ENCODE measurements around the gene STK10.

STK10 gene

DNA sequence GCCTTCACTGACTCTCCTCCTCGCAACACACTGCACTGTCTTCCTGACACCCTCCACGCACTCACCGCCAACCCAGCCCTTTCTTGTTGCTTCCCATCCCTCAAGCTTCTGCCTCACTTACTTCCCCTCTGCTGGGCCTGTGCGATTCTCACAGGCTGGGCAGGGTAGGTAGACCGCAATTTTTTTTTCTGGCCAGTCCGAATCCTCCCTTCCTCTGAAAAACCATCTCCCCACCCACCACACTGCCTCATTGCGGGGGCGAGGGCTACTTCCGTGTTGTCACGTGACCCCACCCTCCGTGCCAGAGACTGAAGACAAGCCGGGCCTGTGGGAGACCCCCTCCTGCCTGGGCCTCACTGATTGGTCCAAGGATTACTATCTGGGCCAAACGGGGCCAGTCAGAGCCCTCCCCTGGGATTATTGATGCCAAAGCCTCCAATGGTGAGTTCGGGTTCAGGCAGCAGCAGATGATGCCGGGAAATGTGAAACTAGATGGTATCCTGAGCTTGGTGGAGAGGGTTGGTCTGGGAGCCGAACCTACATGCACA lies 73.1 kb downstream of the STK10 start:
- TF ChIP-seq TCF4 (CRISPR knock-in tag; IDR thresholded peaks at IDR 0.05; ENCODE audit: borderline replicate concordance) (no peak), ZFP30 (CRISPR knock-in tag; IDR thresholded peaks at IDR 0.05) (no peak), ZC3H10 (CRISPR knock-in tag; IDR thresholded peaks at IDR 0.05) (no peak), RARB (CRISPR knock-in tag; IDR thresholded peaks at IDR 0.05) (no peak), ZNF70 (CRISPR knock-in tag; IDR thresholded peaks at IDR 0.05) (no peak), TOX (CRISPR knock-in tag; IDR thresholded peaks at IDR 0.05; ENCODE audit: borderline replicate concordance) (no peak), PPARA (CRISPR knock-in tag; IDR thresholded peaks at IDR 0.05; ENCODE audit: borderline replicate concordance) (no peak), BACH2 (CRISPR knock-in tag; IDR thresholded peaks at IDR 0.05; ENCODE audit: borderline replicate concordance) (no peak), GLIS3 (CRISPR knock-in tag; IDR thresholded peaks at IDR 0.05) (no peak), ZNF8 (CRISPR knock-in tag; IDR thresholded peaks at IDR 0.05) (no peak), ARNTL (CRISPR knock-in tag; IDR thresholded peaks at IDR 0.05; ENCODE audit: borderline replicate concordance, low read depth) (no peak), ESRRG (CRISPR knock-in tag; IDR thresholded peaks at IDR 0.05) (no peak), ZFP3 (CRISPR knock-in tag; IDR thresholded peaks at IDR 0.05) (no peak), OSR1 (CRISPR knock-in tag; IDR thresholded peaks at IDR 0.05) (no peak), SNAI2 (CRISPR knock-in tag; IDR thresholded peaks at IDR 0.05) (no peak), PATZ1 (CRISPR knock-in tag; IDR thresholded peaks at IDR 0.05; ENCODE audit: borderline replicate concordance) (no peak), ZNF565 (CRISPR knock-in tag; conservative IDR thresholded peaks at IDR 0.05; ENCODE audit: low read depth) (no peak), ISL1 (CRISPR knock-in tag; IDR thresholded peaks at IDR 0.05) (no peak)
- TF ChIP-seq, protein P1, sequence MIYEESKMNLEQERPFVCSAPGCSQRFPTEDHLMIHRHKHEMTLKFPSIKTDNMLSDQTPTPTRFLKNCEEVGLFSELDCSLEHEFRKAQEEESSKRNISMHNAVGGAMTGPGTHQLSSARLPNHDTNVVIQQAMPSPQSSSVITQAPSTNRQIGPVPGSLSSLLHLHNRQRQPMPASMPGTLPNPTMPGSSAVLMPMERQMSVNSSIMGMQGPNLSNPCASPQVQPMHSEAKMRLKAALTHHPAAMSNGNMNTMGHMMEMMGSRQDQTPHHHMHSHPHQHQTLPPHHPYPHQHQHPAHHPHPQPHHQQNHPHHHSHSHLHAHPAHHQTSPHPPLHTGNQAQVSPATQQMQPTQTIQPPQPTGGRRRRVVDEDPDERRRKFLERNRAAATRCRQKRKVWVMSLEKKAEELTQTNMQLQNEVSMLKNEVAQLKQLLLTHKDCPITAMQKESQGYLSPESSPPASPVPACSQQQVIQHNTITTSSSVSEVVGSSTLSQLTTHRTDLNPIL (CRISPR knock-in tag; IDR thresholded peaks at IDR 0.05; ENCODE audit: low read depth): no peak
- TF ChIP-seq, protein P2, sequence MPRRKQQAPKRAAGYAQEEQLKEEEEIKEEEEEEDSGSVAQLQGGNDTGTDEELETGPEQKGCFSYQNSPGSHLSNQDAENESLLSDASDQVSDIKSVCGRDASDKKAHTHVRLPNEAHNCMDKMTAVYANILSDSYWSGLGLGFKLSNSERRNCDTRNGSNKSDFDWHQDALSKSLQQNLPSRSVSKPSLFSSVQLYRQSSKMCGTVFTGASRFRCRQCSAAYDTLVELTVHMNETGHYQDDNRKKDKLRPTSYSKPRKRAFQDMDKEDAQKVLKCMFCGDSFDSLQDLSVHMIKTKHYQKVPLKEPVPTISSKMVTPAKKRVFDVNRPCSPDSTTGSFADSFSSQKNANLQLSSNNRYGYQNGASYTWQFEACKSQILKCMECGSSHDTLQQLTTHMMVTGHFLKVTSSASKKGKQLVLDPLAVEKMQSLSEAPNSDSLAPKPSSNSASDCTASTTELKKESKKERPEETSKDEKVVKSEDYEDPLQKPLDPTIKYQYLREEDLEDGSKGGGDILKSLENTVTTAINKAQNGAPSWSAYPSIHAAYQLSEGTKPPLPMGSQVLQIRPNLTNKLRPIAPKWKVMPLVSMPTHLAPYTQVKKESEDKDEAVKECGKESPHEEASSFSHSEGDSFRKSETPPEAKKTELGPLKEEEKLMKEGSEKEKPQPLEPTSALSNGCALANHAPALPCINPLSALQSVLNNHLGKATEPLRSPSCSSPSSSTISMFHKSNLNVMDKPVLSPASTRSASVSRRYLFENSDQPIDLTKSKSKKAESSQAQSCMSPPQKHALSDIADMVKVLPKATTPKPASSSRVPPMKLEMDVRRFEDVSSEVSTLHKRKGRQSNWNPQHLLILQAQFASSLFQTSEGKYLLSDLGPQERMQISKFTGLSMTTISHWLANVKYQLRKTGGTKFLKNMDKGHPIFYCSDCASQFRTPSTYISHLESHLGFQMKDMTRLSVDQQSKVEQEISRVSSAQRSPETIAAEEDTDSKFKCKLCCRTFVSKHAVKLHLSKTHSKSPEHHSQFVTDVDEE (CRISPR knock-in tag; IDR thresholded peaks at IDR 0.05): no peak
- ATAC-seq: no peak

GRCh38 chr5:172113036-172113435 lies 75.0 kb downstream of the STK10 start:
- ATAC-seq: no peak
- TF ChIP-seq PATZ1 (CRISPR knock-in tag; IDR thresholded peaks at IDR 0.05; ENCODE audit: borderline replicate concordance): no peak

GRCh38 chr5:172111852-172112225 lies 76.2 kb downstream of the STK10 start:
- ATAC-seq: peak; percentile 32
- TF ChIP-seq ZNF565 (CRISPR knock-in tag; conservative IDR thresholded peaks at IDR 0.05; ENCODE audit: low read depth) (no peak), ZNF70 (CRISPR knock-in tag; IDR thresholded peaks at IDR 0.05) (no peak), TOX (CRISPR knock-in tag; IDR thresholded peaks at IDR 0.05; ENCODE audit: borderline replicate concordance) (no peak), ARNTL (CRISPR knock-in tag; IDR thresholded peaks at IDR 0.05; ENCODE audit: borderline replicate concordance, low read depth) (no peak), OSR1 (CRISPR knock-in tag; IDR thresholded peaks at IDR 0.05) (no peak), RARB (CRISPR knock-in tag; IDR thresholded peaks at IDR 0.05) (no peak), ZFP30 (CRISPR knock-in tag; IDR thresholded peaks at IDR 0.05) (no peak), PPARA (CRISPR knock-in tag; IDR thresholded peaks at IDR 0.05; ENCODE audit: borderline replicate concordance) (no peak)
- TF ChIP-seq, protein P3, sequence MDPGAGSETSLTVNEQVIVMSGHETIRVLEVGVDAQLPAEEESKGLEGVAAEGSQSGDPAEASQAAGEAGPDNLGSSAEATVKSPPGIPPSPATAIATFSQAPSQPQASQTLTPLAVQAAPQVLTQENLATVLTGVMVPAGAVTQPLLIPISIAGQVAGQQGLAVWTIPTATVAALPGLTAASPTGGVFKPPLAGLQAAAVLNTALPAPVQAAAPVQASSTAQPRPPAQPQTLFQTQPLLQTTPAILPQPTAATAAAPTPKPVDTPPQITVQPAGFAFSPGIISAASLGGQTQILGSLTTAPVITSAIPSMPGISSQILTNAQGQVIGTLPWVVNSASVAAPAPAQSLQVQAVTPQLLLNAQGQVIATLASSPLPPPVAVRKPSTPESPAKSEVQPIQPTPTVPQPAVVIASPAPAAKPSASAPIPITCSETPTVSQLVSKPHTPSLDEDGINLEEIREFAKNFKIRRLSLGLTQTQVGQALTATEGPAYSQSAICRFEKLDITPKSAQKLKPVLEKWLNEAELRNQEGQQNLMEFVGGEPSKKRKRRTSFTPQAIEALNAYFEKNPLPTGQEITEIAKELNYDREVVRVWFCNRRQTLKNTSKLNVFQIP (CRISPR knock-in tag; IDR thresholded peaks at IDR 0.05; ENCODE audit: borderline replicate concordance, low read depth): no peak
- TF ChIP-seq, protein P2 (CRISPR knock-in tag; IDR thresholded peaks at IDR 0.05): no peak
